ENCODE data around the gene COPS3.

DNA sequence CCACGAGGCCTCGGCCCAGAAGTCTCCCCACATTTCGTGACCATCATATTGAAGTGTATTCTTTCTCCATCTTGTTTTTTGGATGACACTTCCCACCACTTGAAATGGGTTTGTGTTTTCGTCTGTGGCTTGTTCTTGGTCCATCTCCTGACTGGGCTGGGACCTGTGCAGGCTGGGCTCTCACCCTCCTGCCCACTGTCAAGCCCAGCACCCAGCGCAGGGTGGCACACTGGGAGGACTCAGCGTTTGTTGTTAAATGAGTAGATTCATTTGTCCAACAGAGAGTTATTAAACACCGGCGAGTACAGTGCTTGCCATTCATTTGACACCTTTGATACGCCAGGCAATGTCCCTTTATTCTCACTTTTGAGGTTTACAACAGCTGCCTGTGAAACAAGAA lies 44.8 kb upstream of the COPS3 start:
- TF ChIP-seq, protein P1, sequence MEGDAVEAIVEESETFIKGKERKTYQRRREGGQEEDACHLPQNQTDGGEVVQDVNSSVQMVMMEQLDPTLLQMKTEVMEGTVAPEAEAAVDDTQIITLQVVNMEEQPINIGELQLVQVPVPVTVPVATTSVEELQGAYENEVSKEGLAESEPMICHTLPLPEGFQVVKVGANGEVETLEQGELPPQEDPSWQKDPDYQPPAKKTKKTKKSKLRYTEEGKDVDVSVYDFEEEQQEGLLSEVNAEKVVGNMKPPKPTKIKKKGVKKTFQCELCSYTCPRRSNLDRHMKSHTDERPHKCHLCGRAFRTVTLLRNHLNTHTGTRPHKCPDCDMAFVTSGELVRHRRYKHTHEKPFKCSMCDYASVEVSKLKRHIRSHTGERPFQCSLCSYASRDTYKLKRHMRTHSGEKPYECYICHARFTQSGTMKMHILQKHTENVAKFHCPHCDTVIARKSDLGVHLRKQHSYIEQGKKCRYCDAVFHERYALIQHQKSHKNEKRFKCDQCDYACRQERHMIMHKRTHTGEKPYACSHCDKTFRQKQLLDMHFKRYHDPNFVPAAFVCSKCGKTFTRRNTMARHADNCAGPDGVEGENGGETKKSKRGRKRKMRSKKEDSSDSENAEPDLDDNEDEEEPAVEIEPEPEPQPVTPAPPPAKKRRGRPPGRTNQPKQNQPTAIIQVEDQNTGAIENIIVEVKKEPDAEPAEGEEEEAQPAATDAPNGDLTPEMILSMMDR (IDR thresholded peaks at IDR 0.05) = no peak
- TF ChIP-seq POLR2A (IDR thresholded peaks at IDR 0.05) = no peak
- no peak for TF ChIP-seq POLR2AphosphoS5 (IDR thresholded peaks at IDR 0.05)
